ENCODE data around the gene ASXL1.
A peak's percentile ranks its signal among the peaks of the same experiment; 100 is the strongest.
"Not testable (repeated sequence)": the region's sequence is repeated elsewhere in the genome, so short reads cannot be mapped to it uniquely, and the experiment has no call there.

Gene ASXL1

GRCh38 chr20:32337937-32338661, 20.0 kb upstream of the ASXL1 start:
- DNase-seq = no peak

GRCh38 chr20:32338665-32339064, 19.5 kb upstream of the ASXL1 start:
- DNase-seq = no peak

- no peak for DNase-seq
Measured at GRCh38 chr20:32339116-32339515, 19.0 kb upstream of the ASXL1 start.

- not testable (repeated sequence) for DNase-seq
Measured at GRCh38 chr20:32341053-32341452, 17.1 kb upstream of the ASXL1 start.

DNA sequence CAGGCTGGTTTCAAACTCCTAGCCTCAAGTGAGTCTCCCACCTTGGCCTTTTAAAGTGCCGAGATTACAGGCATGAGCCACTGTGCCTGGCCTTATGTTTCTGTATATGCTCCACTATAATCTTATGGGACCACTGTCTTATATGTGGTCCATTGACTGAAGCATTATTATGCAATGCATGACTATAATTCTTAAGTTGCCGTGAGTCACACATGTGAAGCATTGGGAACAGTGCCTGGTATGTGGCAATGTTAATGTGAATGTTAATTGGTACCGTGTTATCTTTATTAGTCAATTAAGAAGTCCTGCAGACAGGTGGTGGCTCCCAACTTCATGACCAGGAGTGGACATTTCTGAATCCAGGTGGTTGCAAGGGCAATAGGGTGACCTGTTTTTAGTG, 14.7 kb upstream of the ASXL1 start:
- DNase-seq = no peak

DNA sequence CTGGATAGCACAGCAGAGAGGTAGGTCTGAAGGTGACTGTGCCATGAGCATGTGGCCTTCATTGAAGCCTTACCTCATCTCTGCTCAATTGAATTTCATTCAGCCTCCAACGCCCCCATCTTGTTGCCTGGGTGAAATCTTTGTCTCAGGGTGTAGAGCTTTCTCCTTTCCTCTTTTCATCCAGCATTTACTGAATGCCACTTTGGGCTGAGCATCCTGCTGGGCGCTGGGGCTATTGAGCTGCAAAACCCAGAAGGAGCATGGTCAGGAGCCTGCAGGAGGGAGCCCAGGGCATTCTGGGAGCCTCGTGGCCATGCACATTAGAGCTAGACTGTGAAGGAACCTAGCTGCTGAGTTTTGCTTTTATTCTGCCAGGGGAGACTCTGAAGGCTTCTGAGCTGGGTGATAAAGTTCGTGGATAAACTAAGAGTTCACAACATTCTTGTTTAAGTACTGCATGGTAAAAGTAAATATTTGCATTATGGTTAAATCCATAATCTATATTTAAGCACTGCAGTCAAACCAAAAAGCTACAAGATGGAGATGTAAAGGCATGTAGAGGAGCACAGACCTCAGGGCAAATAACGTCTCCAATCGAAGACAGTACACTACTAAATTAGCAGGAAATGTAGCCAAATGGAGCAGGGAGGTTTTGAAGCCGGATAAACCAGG, 13.2 kb upstream of the ASXL1 start:
- no peak for DNase-seq

DNA sequence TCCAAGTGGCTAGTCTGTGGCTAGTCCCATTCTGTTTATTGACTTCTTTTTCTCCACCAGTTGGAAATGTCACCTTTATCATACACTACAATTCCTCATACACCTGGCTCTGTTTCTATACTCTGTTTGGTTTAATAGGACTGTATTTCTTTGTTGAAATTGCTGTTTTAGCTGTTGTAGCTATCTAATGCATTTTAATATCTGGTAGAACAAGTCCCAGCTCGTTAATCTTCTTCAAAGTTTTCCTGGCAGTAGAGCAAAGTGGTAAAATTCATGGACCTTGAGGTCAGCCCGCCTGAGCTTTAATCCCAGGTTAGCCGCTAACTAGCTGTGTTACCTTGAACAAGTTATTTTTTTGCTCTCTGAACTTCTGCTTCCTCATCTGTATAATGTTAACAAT, 9.9 kb upstream of the ASXL1 start:
- DNase-seq = no peak

DNA sequence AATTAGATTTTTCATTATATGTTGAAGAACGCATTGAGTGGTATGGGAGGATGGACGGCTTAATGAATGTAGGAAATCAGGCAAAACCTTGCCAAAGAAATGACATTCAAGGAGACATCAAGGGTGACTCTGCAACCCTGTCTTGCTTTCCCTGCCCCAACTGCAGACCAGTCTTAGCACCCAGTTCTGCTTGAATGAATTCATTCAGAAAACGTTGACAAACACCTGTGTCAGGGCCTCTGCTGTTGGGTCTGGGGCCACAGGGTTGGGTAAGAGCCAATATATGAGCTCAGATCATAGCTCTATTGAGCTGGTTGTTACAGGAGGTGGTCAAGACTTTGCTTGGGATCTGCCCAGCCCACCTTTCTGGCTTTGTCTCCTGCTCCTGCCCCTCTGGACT, 7.7 kb upstream of the ASXL1 start:
- DNase-seq = no peak

DNA sequence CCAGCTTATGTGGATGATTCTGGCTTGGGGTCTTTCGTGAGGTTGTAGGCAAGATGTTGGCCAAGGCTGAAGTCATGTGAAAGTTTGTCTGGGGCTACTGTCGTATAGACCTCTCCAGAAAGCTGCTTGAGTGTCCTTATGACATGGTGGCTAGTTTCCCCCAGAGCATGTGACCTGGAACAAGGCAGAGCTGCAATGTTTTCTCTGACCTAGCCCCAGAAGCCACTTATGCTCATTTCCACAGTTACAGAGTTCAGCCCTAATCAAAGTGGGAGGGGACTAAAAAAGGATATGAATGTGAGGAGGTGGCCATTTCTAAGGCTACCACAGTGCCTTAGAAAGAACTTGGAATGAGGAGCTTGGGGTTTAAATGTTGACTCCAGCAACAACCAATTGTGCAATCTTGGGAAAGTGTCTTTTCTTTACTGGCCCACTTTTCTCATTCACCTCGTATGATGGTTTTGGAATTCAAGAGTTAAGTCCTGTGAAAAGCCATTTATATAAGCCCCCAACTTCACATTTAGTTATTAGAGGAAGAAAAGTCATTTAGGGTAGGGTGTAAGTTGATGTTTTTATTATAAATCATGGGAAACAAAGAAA, 5.9 kb upstream of the ASXL1 start:
- no peak for DNase-seq

DNA sequence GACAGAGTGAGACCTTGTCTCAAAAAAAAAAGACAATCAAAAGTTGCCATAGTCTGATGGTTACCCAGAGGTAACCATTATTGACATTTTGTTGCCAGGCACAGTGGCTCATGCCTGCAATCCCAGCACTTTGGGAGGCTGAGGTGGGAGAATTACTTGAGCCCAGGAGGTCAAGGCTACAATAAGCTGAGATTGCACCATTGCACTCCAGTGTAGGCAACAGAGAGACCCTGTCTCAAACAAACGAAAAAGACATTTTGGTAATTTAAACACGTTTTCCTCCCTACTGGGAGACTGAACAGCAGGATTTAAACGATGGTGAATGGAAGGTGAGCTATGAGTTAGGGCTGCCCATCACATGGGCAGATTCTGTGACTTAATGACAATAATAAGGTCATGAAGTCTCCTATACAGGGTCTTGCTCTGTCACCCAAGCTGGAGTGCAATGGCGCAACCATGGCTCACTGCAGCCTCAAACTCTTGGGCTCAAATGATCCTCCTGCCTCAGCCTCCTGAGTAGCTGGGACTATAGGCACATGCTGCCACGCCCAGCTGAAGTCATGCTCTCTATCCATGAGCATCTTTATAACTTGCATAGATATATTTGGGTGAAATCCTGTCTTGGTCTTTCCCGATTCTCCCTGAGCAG, 4.2 kb upstream of the ASXL1 start:
- no peak for DNase-seq

DNA sequence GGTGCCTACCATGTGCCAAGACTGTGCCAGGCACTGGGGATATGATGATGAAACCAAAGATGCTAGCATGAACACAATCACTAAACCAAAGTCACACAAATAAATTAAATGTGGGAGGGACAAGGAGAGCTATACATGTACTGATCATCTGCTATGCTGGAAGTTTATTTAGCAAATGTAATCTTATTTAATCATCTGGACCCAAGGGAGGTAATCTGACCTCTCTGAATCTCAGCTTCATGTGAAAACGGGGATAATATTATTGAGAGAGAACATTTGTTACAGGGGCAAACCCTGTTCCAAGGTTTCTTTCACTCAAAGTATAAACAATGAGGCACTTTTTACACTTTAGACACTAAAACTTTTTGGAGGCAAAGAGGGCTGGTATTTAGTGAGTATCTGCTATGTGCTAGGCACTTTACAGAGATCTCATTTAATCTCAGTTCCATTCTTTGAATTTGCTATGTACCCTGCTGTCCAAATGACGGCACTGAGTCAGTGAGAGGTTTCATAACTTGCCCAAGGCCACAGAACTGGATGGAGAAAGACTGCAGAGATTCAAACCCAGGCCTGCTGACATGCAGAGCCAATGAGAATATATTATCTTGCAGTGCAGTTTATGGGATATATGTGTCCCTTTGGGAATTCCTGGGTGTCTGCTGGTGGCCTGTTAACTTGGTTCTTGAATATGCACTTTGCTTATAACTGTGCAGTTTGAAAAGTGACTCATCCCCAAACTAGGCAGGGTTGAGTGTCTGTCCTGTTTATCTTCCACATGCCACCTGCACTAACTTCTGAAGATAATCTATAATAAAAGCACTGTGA, 3.3 kb upstream of the ASXL1 start:
- DNase-seq = no peak

GRCh38 chr20:32355417-32355841, 2.7 kb upstream of the ASXL1 start:
- no peak for DNase-seq

DNA sequence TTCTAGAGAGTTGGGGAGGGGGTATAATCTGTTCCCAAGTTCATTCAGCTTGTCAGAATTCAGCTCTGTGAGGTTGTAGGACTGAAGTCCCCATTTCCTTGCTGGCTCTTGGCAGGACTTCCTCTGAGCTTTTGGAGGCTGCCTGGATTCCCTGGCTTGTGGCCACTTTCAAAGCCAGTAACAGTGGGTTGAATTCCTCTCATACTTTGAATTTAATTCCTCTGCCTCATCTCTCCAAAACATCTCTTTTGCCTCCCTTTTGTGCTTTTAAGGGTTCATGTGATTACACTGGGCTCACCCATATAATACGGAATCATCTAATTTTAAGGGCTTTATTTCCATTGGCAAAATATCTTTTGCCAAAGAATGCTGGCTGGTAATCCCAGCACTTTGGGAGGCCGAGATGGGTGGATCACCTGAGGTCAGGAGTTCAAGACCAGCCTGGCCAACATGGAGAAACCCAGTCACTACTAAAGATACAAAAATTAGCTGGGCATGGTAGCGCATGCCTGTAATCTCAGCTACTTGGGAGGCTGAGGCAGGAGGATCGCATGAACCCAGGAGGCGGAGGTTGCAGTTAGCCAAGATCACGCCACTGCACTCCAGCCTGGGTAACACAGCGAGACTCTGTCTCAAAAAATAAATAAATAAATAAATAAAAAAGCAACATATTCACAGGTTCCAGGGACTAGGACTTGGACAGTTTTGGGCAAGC, 2.1 kb upstream of the ASXL1 start:
- not testable (repeated sequence) for DNase-seq

DNA sequence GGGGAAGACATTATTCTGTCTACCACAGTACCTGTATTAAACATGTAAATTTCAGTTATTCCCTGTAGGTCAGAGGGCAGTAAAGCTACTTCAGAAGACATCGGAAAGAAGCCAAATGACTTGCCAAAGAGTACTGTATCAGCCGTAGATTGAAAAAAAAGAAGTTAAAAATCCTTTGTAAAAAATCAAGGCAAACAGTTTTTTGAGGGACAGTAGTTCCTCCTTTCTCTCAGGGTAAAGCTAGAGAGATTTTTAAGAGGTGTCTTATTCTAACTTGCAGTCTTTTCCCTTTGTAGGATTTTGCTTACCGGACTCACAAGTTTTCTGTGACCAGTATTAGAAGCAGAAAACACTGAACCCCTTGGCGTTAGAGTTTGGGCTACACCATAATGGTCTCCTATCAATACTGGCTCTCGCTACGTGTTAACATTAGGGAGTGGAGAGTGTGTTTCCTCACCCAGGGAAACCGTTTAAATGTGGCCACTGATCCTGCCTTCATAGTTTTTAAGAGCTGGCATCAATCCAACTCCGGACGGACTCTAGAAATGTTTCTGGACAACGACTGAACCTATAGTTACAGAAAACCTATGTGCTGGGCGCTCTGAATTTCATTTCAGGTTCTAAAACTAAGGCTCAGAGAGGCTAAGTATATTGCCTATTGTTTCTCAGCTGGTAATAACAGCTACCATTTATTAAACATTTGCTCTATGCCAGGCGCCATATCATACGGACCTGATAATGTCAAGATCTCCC, 1.3 kb upstream of the ASXL1 start:
- DNase-seq = no peak

- DNase-seq = no peak
Measured at GRCh38 chr20:32357375-32357868, 709 bp upstream of the ASXL1 start.

DNA sequence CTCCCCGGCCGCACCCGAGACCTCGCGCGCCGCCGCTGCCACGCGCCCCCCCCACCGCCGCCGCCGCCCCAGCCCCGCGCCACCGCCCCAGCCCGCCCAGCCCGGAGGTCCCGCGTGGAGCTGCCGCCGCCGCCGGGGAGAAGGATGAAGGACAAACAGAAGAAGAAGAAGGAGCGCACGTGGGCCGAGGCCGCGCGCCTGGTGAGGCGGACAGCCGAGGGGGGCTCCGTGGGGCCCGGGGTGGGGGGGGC, 426 bp downstream of the ASXL1 start:
- no peak for DNase-seq

DNA sequence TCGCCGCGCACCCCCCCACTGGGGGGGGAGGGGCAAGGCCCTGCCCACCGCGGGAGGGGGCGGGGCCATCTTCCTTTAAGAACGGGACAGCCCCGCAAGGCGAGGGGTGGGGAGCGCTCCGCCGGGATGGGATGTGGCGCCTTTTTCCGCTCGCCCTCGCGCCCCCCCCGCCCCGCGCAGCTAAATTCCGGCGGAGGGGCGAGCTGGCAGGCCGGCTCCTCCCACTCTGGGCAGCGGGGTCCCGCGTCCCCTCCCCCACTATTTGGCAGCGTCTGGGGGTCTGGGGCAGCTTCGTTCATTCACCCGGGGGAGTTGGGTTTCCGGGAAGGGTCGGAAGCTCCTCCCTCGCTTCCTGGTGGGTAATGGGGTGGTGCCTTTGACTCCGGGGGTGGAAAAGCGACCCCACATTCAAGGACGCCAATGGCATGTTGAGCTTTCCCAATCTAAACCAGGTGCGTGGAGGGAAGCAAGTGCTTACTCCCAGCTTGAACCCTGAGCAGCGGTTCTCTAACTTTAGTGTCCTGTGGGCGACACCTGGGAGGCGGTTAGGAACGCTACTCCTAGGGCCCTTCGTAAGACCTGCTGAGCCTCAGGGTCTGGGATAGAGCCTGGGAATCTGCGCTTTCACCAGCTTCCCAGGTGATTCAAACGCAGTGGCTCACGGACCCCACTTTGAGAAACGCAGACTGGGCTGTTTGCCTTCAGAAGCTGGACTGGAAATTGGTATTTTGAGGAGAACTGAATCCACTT, 927 bp downstream of the ASXL1 start:
- peak; percentile 79 for DNase-seq

DNA sequence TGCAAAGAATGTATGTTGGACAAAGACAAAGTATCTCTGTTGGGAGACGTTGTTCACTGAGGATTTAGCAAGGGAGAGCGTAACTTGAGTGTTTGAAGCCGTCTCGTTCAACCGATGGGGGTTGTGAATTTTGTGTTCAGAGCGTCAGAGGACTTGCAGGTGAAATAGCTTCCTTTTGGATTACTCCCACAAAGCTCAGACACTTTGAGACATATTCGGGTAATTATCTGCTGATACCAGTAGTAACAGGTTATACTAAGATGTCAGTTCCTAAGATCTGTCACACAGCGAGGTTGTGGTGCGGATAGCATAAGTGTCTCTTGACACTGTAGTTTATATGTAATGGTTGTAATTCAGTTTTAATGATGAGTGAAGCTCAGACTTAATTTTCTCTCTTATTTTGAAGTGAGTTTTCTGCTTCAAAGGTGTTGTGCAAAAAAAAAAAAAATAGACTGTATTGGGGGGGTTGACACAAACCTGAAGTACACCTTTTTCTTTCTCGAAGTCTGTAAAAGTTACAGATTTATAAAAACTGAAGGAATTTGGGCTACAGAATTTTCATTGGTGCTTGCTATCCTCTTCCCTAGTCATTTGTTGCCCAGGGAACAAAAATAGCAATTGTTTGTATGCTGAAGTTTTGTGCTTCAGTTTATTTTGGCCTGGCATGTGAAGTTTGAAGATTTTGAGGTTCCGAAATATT, 1.7 kb downstream of the ASXL1 start:
- DNase-seq = no peak

GRCh38 chr20:32360333-32360634, 2.2 kb downstream of the ASXL1 start:
- no peak for DNase-seq

DNA sequence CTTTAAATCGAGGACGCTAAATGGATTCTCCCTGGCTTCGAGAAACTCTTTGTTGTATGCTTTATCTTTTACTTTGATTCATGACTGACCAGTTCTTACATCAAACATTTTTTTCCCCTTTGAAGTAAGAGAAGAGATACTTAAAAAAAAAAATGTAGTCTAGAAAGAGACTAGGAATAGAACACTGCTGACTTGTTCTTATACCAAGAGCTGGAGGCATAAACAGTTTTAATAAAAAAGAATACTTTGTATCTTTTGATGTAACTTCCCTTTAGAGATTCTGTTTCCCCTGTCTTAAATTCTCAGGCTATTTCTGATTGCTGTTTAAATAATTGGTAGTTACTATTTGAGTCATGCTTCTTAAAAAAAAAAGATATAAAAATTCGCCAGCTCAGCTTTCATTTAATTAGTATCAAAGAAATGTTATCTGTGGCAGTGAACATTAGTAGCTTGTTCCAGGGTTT, 4.8 kb downstream of the ASXL1 start:
- DNase-seq = no peak
